ENCODE data around the gene ITGA8.

ITGA8 gene

GRCh38 chr10:15625261-15625660, 94.5 kb downstream of the ITGA8 start:
- ChIA-PET POLR2A (no interaction called here), CTCF (no interaction called here)
- no peak for DNase-seq
- WGBS (ENCODE audit: insufficient coverage): 96% methylated on average over 5 of the region's 5 CpGs
- peaks cover 0 to 1% (median 0%) of the 10 kb centered on the region in 5 experiments for H3K27me3 ChIP-seq (replicated peaks in 2 of 5; ENCODE audit: control insufficient read depth in 4 of 5, insufficient read depth in 5 of 5, low read length in 4 of 5)
- H3K36me3 ChIP-seq (ENCODE audit: control insufficient read depth in 4 of 4, insufficient read depth in 4 of 4, low read length in 3 of 4): no peaks in the 10 kb centered on the region
- no peak overlapping the region for H3K4me3 ChIP-seq (ENCODE audit: control insufficient read depth in 1 of 7, extremely low read depth in 1 of 7, insufficient read depth in 4 of 7, low read depth in 2 of 7, low read length in 6 of 7)
- no peaks in the 10 kb centered on the region for H3K9me3 ChIP-seq (ENCODE audit: control extremely low read depth in 1 of 5, control insufficient read depth in 4 of 5, insufficient read depth in 2 of 5, low read depth in 1 of 5, low read length in 4 of 5)
- H3K4me1 ChIP-seq (ENCODE audit: control extremely low read depth in 1 of 4, control insufficient read depth in 4 of 4, insufficient read depth in 4 of 4, low read length in 3 of 4): no peaks in the 10 kb centered on the region
- H3K27ac ChIP-seq (ENCODE audit: insufficient read depth in 1 of 2, low read depth in 1 of 2, low read length in 2 of 2, poor library complexity in 1 of 2, severe bottlenecking in 2 of 2): no peak overlapping the region

GRCh38 chr10:15624401-15625196, 95.1 kb downstream of the ITGA8 start:
- H3K4me1 ChIP-seq (ENCODE audit: control extremely low read depth in 1 of 4, control insufficient read depth in 4 of 4, insufficient read depth in 4 of 4, low read length in 3 of 4): no peaks in the 10 kb centered on the region
- H3K36me3 ChIP-seq (ENCODE audit: control insufficient read depth in 4 of 4, insufficient read depth in 4 of 4, low read length in 3 of 4): no peaks in the 10 kb centered on the region
- DNase-seq: no peak
- ChIA-PET CTCF (no interaction called here), POLR2A (no interaction called here)
- no peak overlapping the region for H3K27ac ChIP-seq (ENCODE audit: insufficient read depth in 1 of 2, low read depth in 1 of 2, low read length in 2 of 2, poor library complexity in 1 of 2, severe bottlenecking in 2 of 2)
- 79% methylated on average over 4 of the region's 6 CpGs for WGBS (ENCODE audit: insufficient coverage)
- no peaks in the 10 kb centered on the region for H3K9me3 ChIP-seq (ENCODE audit: control extremely low read depth in 1 of 5, control insufficient read depth in 4 of 5, insufficient read depth in 2 of 5, low read depth in 1 of 5, low read length in 4 of 5)
- peaks cover 0 to 2% (median 0%) of the 10 kb centered on the region in 5 experiments for H3K27me3 ChIP-seq (replicated peaks in 2 of 5; ENCODE audit: control insufficient read depth in 4 of 5, insufficient read depth in 5 of 5, low read length in 4 of 5)
- H3K4me3 ChIP-seq (ENCODE audit: control insufficient read depth in 1 of 7, extremely low read depth in 1 of 7, insufficient read depth in 4 of 7, low read depth in 2 of 7, low read length in 6 of 7): no peak overlapping the region

DNA sequence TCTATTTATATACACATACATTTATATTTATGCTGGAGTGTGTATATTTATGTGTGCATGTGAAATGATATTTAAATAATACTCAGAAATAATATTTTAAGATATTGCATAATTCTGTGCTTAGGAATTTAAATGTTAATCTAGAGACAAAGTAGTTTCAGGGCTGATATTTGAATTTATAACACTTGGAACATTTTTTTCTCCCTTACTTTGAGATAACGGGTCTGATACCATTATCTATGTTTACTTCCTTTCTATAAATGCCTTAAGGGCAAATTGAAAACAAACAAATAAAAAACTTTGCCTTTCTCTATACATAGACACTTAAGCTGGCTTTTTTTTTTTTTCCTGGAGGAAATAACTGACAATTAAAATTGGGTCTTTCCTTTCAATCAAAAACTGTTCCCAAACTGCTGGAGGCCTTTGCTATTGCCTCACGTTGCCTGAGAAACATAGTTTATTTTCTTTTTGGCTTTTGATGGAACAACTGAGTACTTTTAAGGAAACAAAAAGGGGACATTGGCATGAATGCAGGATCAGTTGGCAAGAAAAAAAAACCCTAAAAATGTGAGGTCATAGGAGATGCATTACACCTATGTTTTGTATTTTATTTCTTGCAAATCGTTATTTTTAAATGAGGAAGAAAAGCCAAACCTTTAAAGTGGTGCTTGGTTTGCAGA, 98.7 kb downstream of the ITGA8 start:
- DNase-seq: no peak
- ChIA-PET CTCF (no interaction called here), POLR2A (no interaction called here)
- Histone ChIP-seq H3K9me3 (ENCODE audit: control extremely low read depth in 1 of 5, control insufficient read depth in 4 of 5, insufficient read depth in 2 of 5, low read depth in 1 of 5, low read length in 4 of 5) (no peaks in the 10 kb centered on the region), H3K27ac (ENCODE audit: insufficient read depth in 1 of 2, low read depth in 1 of 2, low read length in 2 of 2, poor library complexity in 1 of 2, severe bottlenecking in 2 of 2) (no peak overlapping the region), H3K4me3 (ENCODE audit: control insufficient read depth in 1 of 7, extremely low read depth in 1 of 7, insufficient read depth in 4 of 7, low read depth in 2 of 7, low read length in 6 of 7) (no peak overlapping the region), H3K27me3 (replicated peaks in 2 of 5; ENCODE audit: control insufficient read depth in 4 of 5, insufficient read depth in 5 of 5, low read length in 4 of 5) (peaks cover 0 to 2% (median 0%) of the 10 kb centered on the region in 5 experiments), H3K36me3 (ENCODE audit: control insufficient read depth in 4 of 4, insufficient read depth in 4 of 4, low read length in 3 of 4) (no peaks in the 10 kb centered on the region), H3K4me1 (ENCODE audit: control extremely low read depth in 1 of 4, control insufficient read depth in 4 of 4, insufficient read depth in 4 of 4, low read length in 3 of 4) (no peaks in the 10 kb centered on the region)
- no CpG with 5 or more reads among the region's 3 CpGs for WGBS (ENCODE audit: insufficient coverage)

GRCh38 chr10:15620337-15620736, 99.4 kb downstream of the ITGA8 start:
- no peaks in the 10 kb centered on the region for H3K36me3 ChIP-seq (ENCODE audit: control insufficient read depth in 4 of 4, insufficient read depth in 4 of 4, low read length in 3 of 4)
- no peak overlapping the region for H3K27ac ChIP-seq (ENCODE audit: insufficient read depth in 1 of 2, low read depth in 1 of 2, low read length in 2 of 2, poor library complexity in 1 of 2, severe bottlenecking in 2 of 2)
- H3K4me3 ChIP-seq (ENCODE audit: control insufficient read depth in 1 of 7, extremely low read depth in 1 of 7, insufficient read depth in 4 of 7, low read depth in 2 of 7, low read length in 6 of 7): no peak overlapping the region
- no peaks in the 10 kb centered on the region for H3K9me3 ChIP-seq (ENCODE audit: control extremely low read depth in 1 of 5, control insufficient read depth in 4 of 5, insufficient read depth in 2 of 5, low read depth in 1 of 5, low read length in 4 of 5)
- H3K4me1 ChIP-seq (ENCODE audit: control extremely low read depth in 1 of 4, control insufficient read depth in 4 of 4, insufficient read depth in 4 of 4, low read length in 3 of 4): no peaks in the 10 kb centered on the region
- POLR2A ChIA-PET: no interaction called here
- DNase-seq: no peak
- WGBS (ENCODE audit: insufficient coverage): 95% methylated on average over 4 of the region's 5 CpGs
- CTCF ChIA-PET: no interaction called here
- H3K27me3 ChIP-seq (replicated peaks in 2 of 5; ENCODE audit: control insufficient read depth in 4 of 5, insufficient read depth in 5 of 5, low read length in 4 of 5): peaks cover 0 to 2% (median 0%) of the 10 kb centered on the region in 5 experiments

DNA sequence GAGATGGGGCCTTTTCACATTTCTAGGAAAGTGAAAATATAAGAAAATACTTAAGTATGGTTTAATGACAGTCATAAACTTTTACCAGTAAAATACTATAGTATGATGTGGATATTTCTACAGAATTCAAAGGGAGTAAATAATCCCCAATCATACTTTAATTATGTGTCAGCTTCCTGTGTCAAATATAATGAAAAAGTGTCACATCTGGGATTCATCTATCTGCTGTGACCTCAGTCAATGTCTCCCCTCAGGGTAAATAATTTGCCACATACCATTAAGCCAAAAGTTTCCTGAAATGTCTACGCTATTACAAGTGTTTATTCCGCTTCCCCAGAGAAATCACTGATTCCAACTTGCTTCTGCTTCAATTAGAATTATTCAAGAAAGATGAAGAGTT, 110.5 kb downstream of the ITGA8 start:
- Histone ChIP-seq H3K4me1 (ENCODE audit: control extremely low read depth in 1 of 4, control insufficient read depth in 4 of 4, insufficient read depth in 4 of 4, low read length in 3 of 4) (no peaks in the 10 kb centered on the region), H3K36me3 (ENCODE audit: control insufficient read depth in 4 of 4, insufficient read depth in 4 of 4, low read length in 3 of 4) (no peaks in the 10 kb centered on the region), H3K27me3 (replicated peaks in 2 of 5; ENCODE audit: control insufficient read depth in 4 of 5, insufficient read depth in 5 of 5, low read length in 4 of 5) (no peaks in the 10 kb centered on the region), H3K9me3 (ENCODE audit: control extremely low read depth in 1 of 5, control insufficient read depth in 4 of 5, insufficient read depth in 2 of 5, low read depth in 1 of 5, low read length in 4 of 5) (peaks cover 0 to 1% (median 0%) of the 10 kb centered on the region in 5 experiments), H3K4me3 (ENCODE audit: control insufficient read depth in 1 of 7, extremely low read depth in 1 of 7, insufficient read depth in 4 of 7, low read depth in 2 of 7, low read length in 6 of 7) (no peak overlapping the region), H3K27ac (ENCODE audit: insufficient read depth in 1 of 2, low read depth in 1 of 2, low read length in 2 of 2, poor library complexity in 1 of 2, severe bottlenecking in 2 of 2) (no peak overlapping the region)
- POLR2A ChIA-PET: no interaction called here
- DNase-seq: no peak
- CTCF ChIA-PET: no interaction called here
- 83% methylated on average over 1 of the region's 2 CpGs for WGBS (ENCODE audit: insufficient coverage)

- H3K27ac ChIP-seq (ENCODE audit: insufficient read depth in 1 of 2, low read depth in 1 of 2, low read length in 2 of 2, poor library complexity in 1 of 2, severe bottlenecking in 2 of 2): no peak overlapping the region
- H3K9me3 ChIP-seq (ENCODE audit: control extremely low read depth in 1 of 5, control insufficient read depth in 4 of 5, insufficient read depth in 2 of 5, low read depth in 1 of 5, low read length in 4 of 5): no peaks in the 10 kb centered on the region
- H3K27me3 ChIP-seq (replicated peaks in 2 of 5; ENCODE audit: control insufficient read depth in 4 of 5, insufficient read depth in 5 of 5, low read length in 4 of 5): peaks cover 0 to 4% (median 0%) of the 10 kb centered on the region in 5 experiments
- H3K36me3 ChIP-seq (ENCODE audit: control insufficient read depth in 4 of 4, insufficient read depth in 4 of 4, low read length in 3 of 4): no peaks in the 10 kb centered on the region
- no peak overlapping the region for H3K4me3 ChIP-seq (ENCODE audit: control insufficient read depth in 1 of 7, extremely low read depth in 1 of 7, insufficient read depth in 4 of 7, low read depth in 2 of 7, low read length in 6 of 7)
- ChIA-PET POLR2A (no interaction called here), CTCF (no interaction called here)
- DNase-seq: no peak
- 100% methylated on average over 1 of the region's 4 CpGs for WGBS (ENCODE audit: insufficient coverage)
- H3K4me1 ChIP-seq (ENCODE audit: control extremely low read depth in 1 of 4, control insufficient read depth in 4 of 4, insufficient read depth in 4 of 4, low read length in 3 of 4): no peaks in the 10 kb centered on the region
Observed at GRCh38 chr10:15606377-15606776, 113.3 kb downstream of the ITGA8 start.

GRCh38 chr10:15605740-15606369, 113.9 kb downstream of the ITGA8 start:
- Histone ChIP-seq H3K9me3 (ENCODE audit: control extremely low read depth in 1 of 5, control insufficient read depth in 4 of 5, insufficient read depth in 2 of 5, low read depth in 1 of 5, low read length in 4 of 5) (no peaks in the 10 kb centered on the region), H3K4me3 (ENCODE audit: control insufficient read depth in 1 of 7, extremely low read depth in 1 of 7, insufficient read depth in 4 of 7, low read depth in 2 of 7, low read length in 6 of 7) (no peak overlapping the region), H3K4me1 (ENCODE audit: control extremely low read depth in 1 of 4, control insufficient read depth in 4 of 4, insufficient read depth in 4 of 4, low read length in 3 of 4) (no peaks in the 10 kb centered on the region), H3K36me3 (ENCODE audit: control insufficient read depth in 4 of 4, insufficient read depth in 4 of 4, low read length in 3 of 4) (no peaks in the 10 kb centered on the region), H3K27me3 (replicated peaks in 2 of 5; ENCODE audit: control insufficient read depth in 4 of 5, insufficient read depth in 5 of 5, low read length in 4 of 5) (peaks cover 0 to 4% (median 0%) of the 10 kb centered on the region in 5 experiments), H3K27ac (ENCODE audit: insufficient read depth in 1 of 2, low read depth in 1 of 2, low read length in 2 of 2, poor library complexity in 1 of 2, severe bottlenecking in 2 of 2) (no peak overlapping the region)
- DNase-seq: no peak
- 100% methylated on average over 5 of the region's 6 CpGs for WGBS (ENCODE audit: insufficient coverage)
- ChIA-PET CTCF (no interaction called here), POLR2A (no interaction called here)

Data from common myeloid progenitor, CD34-positive (primary cell).